Spleen (tissue), 13 donors: ENCODE measurements around the gene NR2C1. TPM values are rescaled to one million over a fixed set of nuclear protein-coding genes. Genes with fewer than 3 reads are reported as not detected.
A peak's percentile ranks its signal among the peaks of the same experiment; 100 is the strongest.

Experiments
- DNase-seq: peaks from one replicate; pipeline ENCODE4 v3.0.0-alpha.2; 2020
- H3K27ac ChIP-seq, 8 donors: fragments of 200-600 bp; sonication (generic) in 7 of 8; 1 replicate in 4 of 8; 2 replicates in 4 of 8; pipeline versions ENCODE4 v1.5.0 to v1.8.0; 2016 to 2021; ENCODE audit warnings: inconsistent platforms in 4 of 8, mild to moderate bottlenecking in 4 of 8, moderate library complexity in 1 of 8
- H3K27me3 ChIP-seq, 7 donors: fragments of 200-600 bp; sonication (generic) in 6 of 7; replicated peaks in 1 of 7; 1 replicate in 4 of 7; 2 replicates in 3 of 7; pipeline versions ENCODE4 v1.5.0 to v1.8.0; 2016 to 2021; ENCODE audit warnings: inconsistent platforms in 3 of 7, mild to moderate bottlenecking in 1 of 7
- H3K36me3 ChIP-seq, 6 donors: fragments of 200-600 bp; sonication (generic) in 5 of 6; 1 replicate in 4 of 6; 2 replicates in 2 of 6; pipeline versions ENCODE4 v1.5.0 to v1.8.0; 2016 to 2021; ENCODE audit warnings: inconsistent platforms in 2 of 6
- H3K4me1 ChIP-seq, 6 donors: fragments of 200-600 bp; sonication (generic) in 5 of 6; 1 replicate in 3 of 6; 2 replicates in 3 of 6; pipeline versions ENCODE4 v1.5.0 to v1.8.0; 2016 to 2021; ENCODE audit warnings: inconsistent platforms in 3 of 6
- H3K4me3 ChIP-seq, 8 donors: fragments of 200-600 bp; sonication (generic) in 7 of 8; 1 replicate in 4 of 8; 2 replicates in 4 of 8; pipeline versions ENCODE4 v1.5.0 to v1.8.0; 2016 to 2021; ENCODE audit warnings: inconsistent platforms in 4 of 8, mild to moderate bottlenecking in 4 of 8, moderate library complexity in 2 of 8
- H3K9me3 ChIP-seq, 8 donors: fragments of 200-600 bp; sonication (generic) in 7 of 8; 1 replicate in 4 of 8; 2 replicates in 4 of 8; pipeline versions ENCODE4 v1.5.0 to v1.8.0; 2016 to 2021; ENCODE audit warnings: inconsistent platforms in 4 of 8
- POLR2A ChIP-seq, 3 donors: fragments of 450-650 bp; IDR thresholded peaks; one replicate each; pipeline ENCODE4 v1.5.1; 2017; ENCODE audit warnings: antibody characterized with exemption in 3 of 3, mild to moderate bottlenecking in 1 of 3
- POLR2AphosphoS5 ChIP-seq, 3 donors: sonication (generic); formaldehyde crosslinking; IDR thresholded peaks; one replicate each; pipeline ENCODE4 v1.5.1; 2017; ENCODE audit warnings: antibody characterized with exemption in 3 of 3
- WGBS, 5 donors: extraction: QIAGEN DNeasy Blood & Tissue Kit in 3 of 5; methylation state at CpG; one replicate each; pipeline versions ENCODE4 v1.1.5 to v1.1.7; 2013 to 2018; 5-methylcytosine and 5-hydroxymethylcytosine counted together
- intact Hi-C: fragments of 100-400 bp; cut with DNase I; formaldehyde crosslinking; loops from one replicate; pipeline ENCODE4 v1.15.0; 2023; ENCODE audit warnings: low total_unique reads
- long read RNA-seq, 2 donors: transcript quantifications; one replicate each; lab custom pipeline, GENCODE V29; 2026
- polyA plus RNA-seq, 3 donors: library from polyadenylated mRNA; stranded (reverse); fragments of 200-250 nt; gene quantifications; one replicate each; pipeline ENCODE4 v1.2.1, GENCODE V29; 2013
- total RNA-seq, 7 donors: library from RNA; depleted of rRNA in 3 of 7; stranded (reverse); fragments of >200 nt in 3 of 7; fragmentation: NEBNext Ultra II Directional in 4 of 7; extraction: Animal tissue kit (Norgen Biotek cat#: 25700) in 4 of 7; gene quantifications; one replicate each; pipeline versions ENCODE4 v1.1.0 to v1.2.1, GENCODE V29; 2016 to 2021
- TF ChIP-seq, protein P1 (sequence below), 11 experiments: fragments of 200-600 bp in 7 of 11; fragments of 450-650 bp in 4 of 11; sonication (generic) in 4 of 11; IDR thresholded peaks in 8 of 11; conservative IDR thresholded peaks in 3 of 11; 1 replicate in 7 of 11; 2 replicates in 4 of 11; pipeline versions ENCODE4 v1.4.0 to v1.8.0; 2016 to 2021; ENCODE audit warnings: antibody characterized with exemption in 11 of 11, inconsistent platforms in 4 of 11, mild to moderate bottlenecking in 1 of 11
- donor health status: healthy with polysubstance abuse.
- donor health status: DM: no; HTN: no; CAD: no; lungs with moderate emphysema.
- donor health status: DM: no; HTN: no; CAD: no.
- donor health status: Bipolar disorder and iron deficiency.
- donor health status: healthy.
- donor health status: DM: no; HTN: no; CAD: no.
- donor health status: DM: yes; HTN: yes; CAD: no.

NR2C1 gene
- total RNA-seq (100 to 1,000 TPM in 1 of 7 donors, 10 to 100 TPM in 6; 30.2 to 133 (median 42.9) TPM), polyA plus RNA-seq (10 to 100 TPM; 31.3 to 73.4 (median 49.9) TPM)
- long read RNA-seq, donor 1, full-length matches to known transcripts, result 7 of 7 reads
- long read RNA-seq, donor 1, partial matches to known transcripts, result 0 of 7 reads
- long read RNA-seq, donor 1, other reads (novel, unspliced or antisense), result 0 of 7 reads
- long read RNA-seq, donor 2, full-length matches to known transcripts, result 3 of 3 reads
- long read RNA-seq, donor 2, partial matches to known transcripts, result 0 of 3 reads
- long read RNA-seq, donor 2, other reads (novel, unspliced or antisense), result 0 of 3 reads

DNA sequence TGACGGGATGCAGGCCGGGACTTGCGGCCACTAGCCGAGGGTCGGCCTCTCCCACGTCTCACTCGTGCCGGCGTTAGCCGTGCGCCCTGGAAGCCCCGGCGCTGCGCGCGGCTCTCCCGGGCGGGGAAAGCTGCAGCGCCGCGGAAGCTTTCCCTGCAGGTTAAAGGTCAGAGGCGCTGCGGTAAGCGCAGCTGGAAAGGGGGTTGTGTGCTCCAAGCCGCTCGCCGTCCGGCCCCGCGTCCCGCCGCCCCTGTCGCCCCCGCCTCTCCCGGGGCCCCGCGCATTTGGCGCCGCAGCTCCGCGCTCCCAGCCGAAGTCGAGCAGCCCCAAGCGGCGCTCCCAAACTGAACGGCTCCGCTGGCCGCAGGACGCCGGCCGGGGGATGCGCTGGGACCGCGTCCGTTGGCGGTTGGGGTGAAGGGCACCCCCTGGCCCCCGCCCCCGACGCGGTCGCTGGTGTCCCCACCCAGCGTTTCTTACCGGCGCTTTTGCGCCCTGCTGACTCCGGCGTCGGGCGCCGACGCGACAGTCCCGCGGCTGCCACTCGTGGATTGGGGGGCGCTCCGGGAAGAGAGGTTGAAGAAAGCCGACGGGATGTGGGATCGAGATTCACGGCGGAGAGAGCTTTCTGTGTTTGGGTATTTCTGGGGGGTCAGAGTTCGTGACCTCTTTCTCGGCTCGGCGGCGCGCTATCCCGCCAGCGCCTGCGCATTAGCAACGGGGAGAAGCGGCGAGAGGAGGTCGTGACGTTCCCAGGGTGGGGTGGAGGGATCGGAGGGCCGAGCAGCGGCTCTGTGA, at the start of gene NR2C1:
TSS of gene NR2C1 (minus strand) at position 719 of the 798 bp plus-strand sequence. CDS start 6,234 bp downstream, outside the sequence.
- 0 to 1% (median 0%) methylated on average over 60 to 99 of the region's 99 CpGs for WGBS, 5 donors
- intact Hi-C loops, result no loop called here
- H3K36me3 ChIP-seq, result peaks cover 0 to 16% (median 0%) of the 10 kb centered on the region in 6 donors
- DNase-seq, result peak; percentile 97
- H3K9me3 ChIP-seq, result no peaks in the 10 kb centered on the region
- no peak for TF ChIP-seq POLR2A (IDR thresholded peaks at IDR 0.05)
- TF ChIP-seq, protein P1, sequence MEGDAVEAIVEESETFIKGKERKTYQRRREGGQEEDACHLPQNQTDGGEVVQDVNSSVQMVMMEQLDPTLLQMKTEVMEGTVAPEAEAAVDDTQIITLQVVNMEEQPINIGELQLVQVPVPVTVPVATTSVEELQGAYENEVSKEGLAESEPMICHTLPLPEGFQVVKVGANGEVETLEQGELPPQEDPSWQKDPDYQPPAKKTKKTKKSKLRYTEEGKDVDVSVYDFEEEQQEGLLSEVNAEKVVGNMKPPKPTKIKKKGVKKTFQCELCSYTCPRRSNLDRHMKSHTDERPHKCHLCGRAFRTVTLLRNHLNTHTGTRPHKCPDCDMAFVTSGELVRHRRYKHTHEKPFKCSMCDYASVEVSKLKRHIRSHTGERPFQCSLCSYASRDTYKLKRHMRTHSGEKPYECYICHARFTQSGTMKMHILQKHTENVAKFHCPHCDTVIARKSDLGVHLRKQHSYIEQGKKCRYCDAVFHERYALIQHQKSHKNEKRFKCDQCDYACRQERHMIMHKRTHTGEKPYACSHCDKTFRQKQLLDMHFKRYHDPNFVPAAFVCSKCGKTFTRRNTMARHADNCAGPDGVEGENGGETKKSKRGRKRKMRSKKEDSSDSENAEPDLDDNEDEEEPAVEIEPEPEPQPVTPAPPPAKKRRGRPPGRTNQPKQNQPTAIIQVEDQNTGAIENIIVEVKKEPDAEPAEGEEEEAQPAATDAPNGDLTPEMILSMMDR (IDR thresholded peaks at IDR 0.05 in 8 of 11, conservative IDR thresholded peaks at IDR 0.05 in 3 of 11), result no peak
- TF ChIP-seq POLR2AphosphoS5 (IDR thresholded peaks at IDR 0.05), result peak; percentile 79 to 86 (median 84)
- peak within 1 kb of the TSS; percentile 90 to 95 (median 92) for H3K27ac ChIP-seq
- peak within 1 kb of the TSS; percentile 85 to 100 (median 98) for H3K4me3 ChIP-seq
- no peaks in the 10 kb centered on the region for H3K27me3 ChIP-seq
- peaks cover 0 to 45% (median 24%) of the 10 kb centered on the region in 6 donors for H3K4me1 ChIP-seq

DNA sequence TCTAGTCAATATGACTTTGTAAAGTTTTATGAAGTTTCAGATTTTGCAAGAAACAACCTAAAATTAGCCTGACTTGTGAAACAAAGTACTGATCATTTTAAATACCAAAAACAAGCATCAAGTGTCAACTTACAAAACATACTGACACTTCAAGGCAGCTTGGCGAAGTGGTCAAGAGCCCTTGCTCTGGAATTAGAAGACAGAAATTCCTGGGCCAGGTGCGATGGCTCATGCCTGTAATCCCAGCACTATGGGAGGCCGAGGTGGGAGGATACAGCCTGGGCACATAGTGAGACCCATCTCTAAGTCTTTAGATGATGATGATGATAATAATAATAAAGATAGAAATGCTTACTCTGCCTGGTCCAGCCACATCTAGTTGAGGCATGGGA, 45.4 kb upstream of the NR2C1 start:
- Histone ChIP-seq H3K36me3 (no peaks in the 10 kb centered on the region), H3K27me3 (no peaks in the 10 kb centered on the region), H3K9me3 (no peaks in the 10 kb centered on the region), H3K4me1 (peaks cover 0 to 15% (median 5%) of the 10 kb centered on the region in 6 donors), H3K4me3 (no peak overlapping the region), H3K27ac (peak overlapping the region in 4 of 8 donors; percentile 6 to 38 (median 22))
- WGBS, 5 donors, result 77 to 95% (median 87%) methylated on average over 3 of the region's 3 CpGs
- intact Hi-C loops, result loop anchor here (5.0 kb wide), 2 partner anchors 214 to 414 kb away; no protein-coding TSS in a partner anchor
- TF ChIP-seq POLR2A (IDR thresholded peaks at IDR 0.05) (no peak), POLR2AphosphoS5 (IDR thresholded peaks at IDR 0.05) (no peak)
- no peak for DNase-seq

DNA sequence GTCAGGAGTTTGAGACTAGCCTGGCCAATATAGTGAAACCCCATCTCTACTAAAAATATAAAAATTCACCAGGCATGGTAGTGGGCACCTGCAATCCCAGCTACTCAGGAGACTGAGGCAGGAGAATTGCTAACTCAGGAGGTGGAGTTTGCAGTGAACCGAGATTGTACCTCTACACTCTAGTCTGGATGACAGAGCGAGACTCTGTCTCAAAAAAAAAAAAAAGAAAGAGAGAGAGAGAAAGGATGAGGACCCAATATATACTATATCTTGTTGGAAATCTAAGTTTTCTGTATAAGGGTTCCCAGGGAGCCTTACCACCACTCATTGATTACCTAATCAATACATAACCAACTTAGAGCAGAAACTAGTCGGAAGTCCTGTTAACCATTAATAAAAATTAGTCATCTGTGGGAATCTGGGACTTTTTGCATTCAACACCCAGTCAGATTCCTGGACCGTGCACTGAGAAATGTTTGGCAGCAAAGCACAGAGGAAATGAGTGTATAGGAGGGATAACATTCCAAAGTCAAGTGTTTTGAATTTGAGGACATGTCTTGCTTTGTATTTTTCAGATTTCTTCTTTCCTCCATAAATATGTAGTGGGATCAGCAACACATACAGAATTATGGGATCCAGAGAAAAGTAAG, 44.8 kb upstream of the NR2C1 start:
- Histone ChIP-seq H3K27me3 (no peaks in the 10 kb centered on the region), H3K9me3 (no peaks in the 10 kb centered on the region), H3K4me1 (peaks cover 0 to 15% (median 5%) of the 10 kb centered on the region in 6 donors), H3K36me3 (no peaks in the 10 kb centered on the region), H3K4me3 (no peak overlapping the region), H3K27ac (peak overlapping the region in 4 of 8 donors; percentile 21 to 38 (median 25))
- DNase-seq, result no peak
- WGBS, 5 donors, result 54 to 78% (median 71%) methylated on average over 4 of the region's 4 CpGs
- intact Hi-C loops, result loop anchor here (5.0 kb wide), 2 partner anchors 214 to 414 kb away; no protein-coding TSS in a partner anchor
- TF ChIP-seq, protein P1 (IDR thresholded peaks at IDR 0.05 in 8 of 11, conservative IDR thresholded peaks at IDR 0.05 in 3 of 11), result no peak
- TF ChIP-seq POLR2AphosphoS5 (IDR thresholded peaks at IDR 0.05), result no peak
- TF ChIP-seq POLR2A (IDR thresholded peaks at IDR 0.05), result no peak

DNA sequence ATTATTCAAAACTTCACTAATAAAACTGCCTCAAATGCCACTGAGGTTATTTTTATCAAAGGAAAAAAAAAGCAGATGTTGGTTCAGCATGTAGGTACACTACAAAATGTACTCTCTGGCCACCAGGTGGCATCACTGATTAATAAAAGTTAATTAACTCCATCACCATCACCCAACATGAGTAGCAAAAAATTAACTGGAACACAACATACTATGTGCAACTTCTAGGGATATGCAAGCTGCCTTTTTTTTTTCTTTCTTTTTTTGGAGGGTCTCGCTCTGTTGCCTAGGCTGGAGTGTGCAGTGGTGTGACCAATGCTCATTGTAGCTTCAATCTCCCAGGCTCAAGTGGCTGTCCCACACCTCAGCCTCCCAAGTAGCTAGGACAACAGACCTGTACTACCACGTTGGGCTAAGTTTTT, 43.8 kb upstream of the NR2C1 start:
- intact Hi-C loops, result loop anchor here (5.0 kb wide), 2 partner anchors 215 to 415 kb away; no protein-coding TSS in a partner anchor
- H3K36me3 ChIP-seq, result no peaks in the 10 kb centered on the region
- no peaks in the 10 kb centered on the region for H3K27me3 ChIP-seq
- H3K4me1 ChIP-seq, result peaks cover 0 to 15% (median 5%) of the 10 kb centered on the region in 6 donors
- no peak for DNase-seq
- no peak for TF ChIP-seq POLR2AphosphoS5 (IDR thresholded peaks at IDR 0.05)
- TF ChIP-seq, protein P1 (IDR thresholded peaks at IDR 0.05 in 8 of 11, conservative IDR thresholded peaks at IDR 0.05 in 3 of 11), result peak; percentile 63 to 88 (median 76)
- H3K27ac ChIP-seq, result peak overlapping the region in 3 of 8 donors; percentile 7 to 27 (median 23)
- no peaks in the 10 kb centered on the region for H3K9me3 ChIP-seq
- 42 to 75% (median 58%) methylated on average over 2 of the region's 2 CpGs for WGBS, 5 donors
- H3K4me3 ChIP-seq, result no peak overlapping the region
